T-helper 2 cell treated with Interferon-gamma antibody and Interleukin-4, amounts not matched to agents 5 μg/mL and 100 μg/mL, for 36 hours (primary cell): ENCODE data around the gene BORCS6.
"Not testable (repeated sequence)": the region's sequence is repeated elsewhere in the genome, so short reads cannot be mapped to it uniquely, and the experiment has no call there.

Experiments used
- DNase-seq: peaks from one replicate; pipeline ENCODE4 v3.0.0; 2021; ENCODE audit warnings: low spot score
- H3K27ac Mint-ChIP-seq: one replicate; pipeline ENCODE4 v1.8.0; 2021; ENCODE audit warnings: mild to moderate bottlenecking, mixed read lengths
- H3K27me3 Mint-ChIP-seq: one replicate; pipeline ENCODE4 v1.8.0; 2021; ENCODE audit warnings: low read depth, mixed read lengths
- H3K36me3 Mint-ChIP-seq: one replicate; pipeline ENCODE4 v1.8.0; 2021; ENCODE audit warnings: low read depth, mixed read lengths
- H3K4me1 Mint-ChIP-seq: one replicate; pipeline ENCODE4 v1.8.0; 2021; ENCODE audit warnings: low read depth, mixed read lengths
- H3K4me3 Mint-ChIP-seq: one replicate; pipeline ENCODE4 v1.8.0; 2022; ENCODE audit warnings: mild to moderate bottlenecking, moderate library complexity, mixed read lengths
- H3K9me3 Mint-ChIP-seq: one replicate; pipeline ENCODE4 v1.8.0; 2021; ENCODE audit warnings: mixed read lengths

BORCS6 gene

DNA sequence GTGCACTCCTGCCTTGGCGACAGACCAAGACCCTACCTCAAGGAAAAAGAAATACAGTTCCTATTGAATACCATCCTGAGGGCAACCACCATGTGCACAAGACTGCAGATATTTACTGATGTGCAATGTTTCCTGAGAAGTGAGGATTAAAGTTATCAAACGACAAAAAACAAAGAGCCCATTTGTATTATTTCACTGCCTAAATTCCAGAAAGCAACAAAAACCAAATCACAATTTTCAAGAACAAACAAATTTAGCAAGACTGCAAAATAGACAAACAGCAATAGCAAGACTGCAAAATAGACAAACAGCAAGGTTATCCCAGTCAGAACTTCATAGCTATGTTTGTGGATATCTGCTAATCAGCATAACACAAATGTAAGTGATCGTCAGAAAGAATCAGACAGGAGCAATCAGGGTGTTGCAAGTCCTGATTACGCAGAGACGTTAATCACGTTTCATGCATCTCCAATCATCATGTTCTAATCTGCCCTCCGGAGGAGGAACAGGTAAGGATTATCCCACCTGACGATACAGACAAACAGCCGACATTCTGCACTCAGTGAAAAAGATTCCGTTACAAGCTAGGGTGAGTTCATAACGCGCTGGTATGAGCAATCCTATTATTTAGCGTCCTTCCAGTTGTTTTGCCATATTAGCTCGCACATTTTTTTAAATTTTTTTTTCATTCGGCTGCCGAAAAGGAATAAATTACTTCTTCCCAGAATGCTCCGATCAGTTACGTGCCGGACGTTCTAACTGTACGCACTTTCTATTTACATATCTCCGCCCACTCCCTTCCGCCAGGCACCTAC lies 16.7 kb downstream of the BORCS6 start:
- Mint-ChIP-seq H3K4me1 (peaks cover 33% of the 10 kb centered on the region), H3K36me3 (no peaks in the 10 kb centered on the region), H3K27ac (peak overlapping the region; percentile 98), H3K4me3 (peak overlapping the region; percentile 97), H3K9me3 (no peaks in the 10 kb centered on the region), H3K27me3 (no peaks in the 10 kb centered on the region)
- peak; percentile 84 for DNase-seq

DNA sequence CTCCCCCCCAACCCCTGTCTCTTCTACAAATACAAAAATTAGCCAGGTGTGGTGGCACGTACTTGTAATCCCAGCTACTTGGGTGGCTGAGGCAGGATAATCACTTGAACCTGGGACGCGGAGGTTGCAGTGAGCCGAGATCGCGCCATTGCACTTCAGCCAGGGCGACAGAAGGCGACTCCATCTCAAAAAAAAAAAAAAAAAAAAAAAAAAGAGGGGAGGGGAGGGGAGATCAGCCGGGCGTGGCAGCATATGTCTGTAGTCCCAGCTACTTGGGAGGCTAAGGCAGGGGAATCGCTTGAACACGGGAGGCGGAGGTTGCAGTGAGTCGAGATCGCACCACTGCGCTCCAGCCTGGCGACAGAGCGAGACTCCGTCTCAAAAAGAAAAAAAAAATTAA lies 19.8 kb downstream of the BORCS6 start:
- H3K4me3 Mint-ChIP-seq, DNase-seq, H3K36me3 Mint-ChIP-seq, H3K9me3 Mint-ChIP-seq, H3K27me3 Mint-ChIP-seq, H3K27ac Mint-ChIP-seq: not testable (repeated sequence)
- peaks cover 21% of the 10 kb centered on the region for H3K4me1 Mint-ChIP-seq

DNA sequence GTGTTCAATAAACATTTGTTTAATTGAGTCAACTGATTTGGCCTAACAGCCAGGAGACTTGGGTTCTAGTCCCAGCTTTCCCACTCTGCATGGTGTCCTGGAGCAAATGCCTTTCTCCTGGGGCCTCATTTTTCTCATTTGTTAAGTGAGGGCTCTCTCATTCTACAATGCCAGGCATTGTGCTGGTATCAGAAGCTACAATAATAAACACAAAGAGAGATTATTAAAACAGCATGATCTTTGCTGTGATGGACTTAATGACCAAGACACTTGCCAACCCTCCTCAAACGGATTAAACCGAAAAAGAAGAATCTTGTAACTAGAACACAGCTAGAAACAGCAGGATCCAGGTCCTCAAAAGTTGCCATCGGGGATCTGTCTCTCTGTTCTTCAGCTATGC lies 22.5 kb downstream of the BORCS6 start:
- no peak for DNase-seq
- H3K4me1 Mint-ChIP-seq: peaks cover 23% of the 10 kb centered on the region

DNA sequence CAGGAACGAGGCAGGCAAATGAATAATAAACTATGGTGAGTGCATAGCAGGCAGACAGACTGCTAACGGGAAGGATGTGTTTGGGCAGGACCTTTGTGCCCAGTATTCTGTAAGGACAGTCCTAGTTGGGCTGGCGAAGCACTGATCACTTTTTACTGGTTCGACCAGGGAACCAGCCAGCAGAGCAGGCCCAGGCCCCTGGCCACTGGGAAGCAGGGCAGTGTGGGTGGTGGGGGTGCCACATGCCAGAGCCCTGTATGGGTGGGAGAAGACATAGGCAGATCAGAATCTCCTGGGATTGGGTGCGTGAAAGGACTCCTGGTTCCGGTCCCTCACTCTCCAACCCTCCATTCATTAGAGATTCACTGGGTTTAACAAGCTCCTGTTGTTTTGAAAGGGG lies 23.2 kb downstream of the BORCS6 start:
- no peak for DNase-seq
- Mint-ChIP-seq H3K27ac (no peak overlapping the region), H3K9me3 (no peaks in the 10 kb centered on the region), H3K4me3 (no peak overlapping the region), H3K36me3 (peaks cover 4% of the 10 kb centered on the region), H3K4me1 (peaks cover 21% of the 10 kb centered on the region), H3K27me3 (no peaks in the 10 kb centered on the region)

More for the DNA sequence above, 22.5 kb downstream of the BORCS6 start:
- no peak overlapping the region for H3K4me3 Mint-ChIP-seq
- no peaks in the 10 kb centered on the region for H3K27me3 Mint-ChIP-seq
- no peak overlapping the region for H3K27ac Mint-ChIP-seq
- no peaks in the 10 kb centered on the region for H3K9me3 Mint-ChIP-seq
- H3K36me3 Mint-ChIP-seq: peaks cover 2% of the 10 kb centered on the region

DNA sequence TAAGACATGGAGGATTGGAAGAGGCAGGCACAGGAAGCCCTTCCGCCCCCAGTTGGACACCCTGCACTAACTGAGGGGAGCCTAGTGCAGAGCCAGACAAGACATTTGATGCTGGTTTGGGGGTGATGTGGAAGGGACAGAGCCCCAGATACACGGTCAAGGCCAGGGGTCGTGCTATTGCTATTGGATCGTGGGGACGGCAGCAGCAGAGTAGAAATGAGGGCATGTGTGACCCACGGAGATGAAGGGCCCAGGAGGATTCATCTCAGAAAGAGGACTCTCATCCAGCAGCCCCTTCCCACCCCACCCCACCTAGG lies 25.2 kb downstream of the BORCS6 start:
- DNase-seq: no peak
- peak overlapping the region; percentile 98 for H3K27ac Mint-ChIP-seq
- H3K27me3 Mint-ChIP-seq: no peaks in the 10 kb centered on the region
- peaks cover 21% of the 10 kb centered on the region for H3K36me3 Mint-ChIP-seq
- peak overlapping the region; percentile 88 for H3K4me3 Mint-ChIP-seq
- H3K9me3 Mint-ChIP-seq: no peaks in the 10 kb centered on the region
- peaks cover 39% of the 10 kb centered on the region for H3K4me1 Mint-ChIP-seq

DNA sequence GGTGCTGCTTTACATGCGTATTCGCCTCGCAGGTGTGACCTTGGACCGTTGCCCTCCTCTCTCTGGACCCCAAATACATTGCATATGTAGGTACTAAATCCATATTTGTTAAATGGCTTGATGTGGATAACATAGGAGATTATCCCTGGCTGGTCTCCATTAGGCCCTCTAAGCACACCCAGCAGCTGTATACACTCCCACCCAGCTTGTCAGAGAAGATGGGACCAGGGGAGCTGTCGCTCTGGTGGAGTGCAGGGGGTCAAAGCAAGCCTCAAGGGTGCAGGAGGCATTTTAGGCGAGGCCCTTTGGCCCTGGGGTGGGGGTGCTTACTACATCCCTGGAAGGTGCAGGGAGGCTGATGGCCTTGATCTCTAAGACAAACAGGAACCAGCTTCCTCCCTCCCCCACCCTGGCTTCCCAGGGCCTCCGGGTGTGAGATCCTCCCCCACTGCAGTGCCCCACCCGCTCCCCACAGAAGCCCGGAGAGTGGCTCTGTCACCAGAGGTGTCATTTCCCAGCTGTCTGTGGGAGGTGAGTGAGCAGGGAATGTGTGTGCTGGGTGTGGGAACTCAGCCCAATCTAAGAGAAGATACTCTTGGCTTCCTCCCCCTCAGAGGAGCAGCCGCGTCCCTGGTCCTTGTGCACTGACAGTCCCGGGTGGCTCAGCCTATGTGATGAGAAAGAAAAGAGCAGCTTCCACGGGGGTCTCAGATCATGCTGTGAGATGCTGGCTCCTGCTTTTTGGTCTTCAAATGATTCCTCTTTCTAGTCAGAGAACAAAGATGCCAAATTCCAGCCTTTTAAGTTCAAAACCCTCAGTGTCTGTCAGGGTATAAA lies 25.8 kb downstream of the BORCS6 start:
- peaks cover 40% of the 10 kb centered on the region for H3K4me1 Mint-ChIP-seq
- peak overlapping the region; percentile 98 for H3K27ac Mint-ChIP-seq
- no peaks in the 10 kb centered on the region for H3K27me3 Mint-ChIP-seq
- peak; percentile 79 for DNase-seq
- H3K4me3 Mint-ChIP-seq: peak overlapping the region; percentile 88
- peaks cover 27% of the 10 kb centered on the region for H3K36me3 Mint-ChIP-seq
- no peaks in the 10 kb centered on the region for H3K9me3 Mint-ChIP-seq

DNA sequence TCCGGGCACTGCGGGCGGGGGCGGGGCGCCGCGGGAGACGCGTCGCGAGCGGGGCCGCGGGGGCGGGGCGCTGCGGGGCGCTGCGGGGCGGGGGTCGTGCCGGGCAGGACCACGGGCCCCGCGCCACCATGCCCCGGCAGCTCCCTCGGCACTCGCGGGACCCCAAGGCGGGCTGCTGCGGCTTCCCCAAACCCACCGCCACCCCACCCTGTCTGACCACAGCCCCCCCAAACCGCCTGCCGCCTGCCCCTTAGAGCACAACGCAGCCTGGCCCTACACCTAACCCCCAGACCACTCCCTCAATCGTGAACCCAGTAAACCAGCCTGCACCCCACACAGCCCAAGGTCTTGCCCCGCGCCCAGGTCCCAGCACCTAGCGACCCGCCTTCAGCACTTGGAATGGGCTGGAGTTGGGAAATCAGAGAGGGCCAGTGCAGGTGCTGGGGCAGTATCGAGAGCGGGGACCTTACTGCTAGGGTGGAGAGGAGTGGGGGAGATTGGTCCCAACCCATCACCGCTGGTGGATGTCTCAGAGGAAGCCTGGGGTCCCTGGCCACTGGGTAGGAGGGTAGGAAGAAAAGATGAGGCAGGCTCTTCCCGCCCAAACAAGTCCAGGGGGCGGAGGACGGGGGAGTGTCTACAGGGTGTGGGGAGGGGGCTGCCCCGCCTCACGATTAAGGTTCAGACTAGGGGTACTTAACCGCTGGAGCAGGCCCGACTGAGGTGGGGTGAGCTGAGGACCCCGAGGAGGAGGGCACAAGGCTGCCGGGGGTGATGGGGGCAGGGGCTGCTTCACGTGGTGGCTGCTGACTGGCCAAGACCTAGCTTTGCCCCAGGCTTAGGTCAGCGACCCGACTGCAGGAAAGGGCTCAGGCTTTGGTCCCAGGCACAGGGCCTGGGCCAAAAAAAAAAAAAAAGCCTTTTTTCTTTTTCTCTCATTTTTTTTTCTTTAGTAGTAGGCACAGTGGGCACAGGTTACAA lies 26.7 kb downstream of the BORCS6 start:
- H3K4me3 Mint-ChIP-seq: peak overlapping the region; percentile 88
- peaks cover 33% of the 10 kb centered on the region for H3K36me3 Mint-ChIP-seq
- no peaks in the 10 kb centered on the region for H3K9me3 Mint-ChIP-seq
- peak overlapping the region; percentile 98 for H3K27ac Mint-ChIP-seq
- H3K4me1 Mint-ChIP-seq: peaks cover 48% of the 10 kb centered on the region
- DNase-seq: no peak
- H3K27me3 Mint-ChIP-seq: no peaks in the 10 kb centered on the region

DNA sequence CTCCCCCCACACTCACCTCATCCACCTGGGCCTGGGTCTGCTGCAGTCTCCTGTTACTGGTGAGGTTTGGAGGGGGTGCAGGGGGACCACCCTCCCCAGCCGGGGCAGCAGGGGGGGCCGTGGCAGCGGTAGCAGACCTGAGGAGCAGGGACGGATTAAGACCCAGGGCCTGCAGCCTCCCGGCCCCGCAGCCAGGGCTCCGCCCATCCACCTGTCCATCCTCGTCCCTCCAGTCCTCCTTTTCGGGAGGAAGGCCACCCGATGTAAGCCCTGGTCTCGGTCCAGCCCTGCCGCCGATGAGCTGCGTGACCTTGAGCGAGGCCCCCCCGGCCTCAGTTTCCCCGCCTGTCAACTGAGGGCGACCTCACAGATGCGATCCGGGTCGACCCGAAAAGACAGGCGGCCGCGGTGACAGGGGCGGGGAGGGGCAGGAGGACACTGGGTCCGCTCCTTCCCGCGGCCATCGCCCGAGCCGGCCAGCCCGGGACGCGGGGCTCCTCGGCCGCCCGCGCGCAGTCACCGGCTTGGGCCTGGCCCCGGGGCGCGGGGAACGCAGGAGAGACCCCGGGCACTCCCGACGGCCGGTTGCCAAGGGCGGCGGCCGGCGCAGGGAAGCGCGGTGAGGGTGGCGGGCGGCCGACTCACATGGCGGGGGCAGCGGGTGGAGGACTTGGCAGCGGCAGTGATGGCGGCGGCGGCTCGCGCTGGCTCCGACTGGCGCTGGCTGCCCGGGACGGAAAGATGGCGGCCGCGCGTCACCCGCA lies 27.6 kb downstream of the BORCS6 start, which contains the start of gene VAMP2:
Gene VAMP2 (minus strand): TSS at position 716 of the 764 bp plus-strand sequence. CDS start 69 bp downstream, at position 647.
- peaks cover 33% of the 10 kb centered on the region for H3K36me3 Mint-ChIP-seq

DNA sequence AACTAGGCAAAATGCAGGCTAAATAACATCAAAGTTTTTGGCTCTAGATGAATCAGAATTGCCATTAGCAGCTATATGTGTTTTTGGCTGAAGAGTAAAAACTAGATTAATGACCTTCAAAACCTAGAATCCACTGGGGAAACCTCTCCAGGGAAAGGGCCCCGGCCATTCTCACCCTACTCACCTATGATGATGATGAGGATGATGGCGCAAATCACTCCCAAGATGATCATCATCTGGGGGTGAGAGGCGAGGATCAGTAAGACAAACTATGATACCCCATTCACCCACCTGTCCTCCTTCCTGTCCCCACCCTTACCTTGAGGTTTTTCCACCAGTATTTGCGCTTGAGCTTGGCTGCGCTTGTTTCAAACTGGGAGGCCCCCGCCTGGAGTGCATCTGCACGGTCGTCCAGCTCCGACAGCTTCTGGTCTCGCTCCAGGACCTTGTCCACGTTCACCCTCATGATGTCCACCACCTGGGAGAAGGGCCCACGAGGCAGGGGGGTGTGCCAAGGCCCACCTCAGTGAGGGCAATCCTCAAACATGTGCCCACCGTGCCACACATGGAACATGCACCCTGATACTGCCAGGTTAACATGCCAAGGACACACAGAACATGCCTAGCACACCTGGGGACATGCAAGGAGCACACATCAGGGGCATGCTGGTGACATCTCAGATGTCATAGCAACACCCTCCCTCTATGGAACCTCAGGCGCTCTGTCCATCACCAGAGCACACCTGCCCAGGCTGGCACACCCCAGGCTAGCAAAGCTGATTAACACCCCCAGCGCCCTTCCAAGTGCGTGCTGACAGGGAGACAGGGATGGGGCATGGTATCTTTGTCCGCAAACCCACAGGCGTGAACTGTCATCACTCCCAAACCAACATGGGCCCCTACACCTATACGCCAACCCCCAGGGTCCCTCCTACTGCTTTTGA lies 28.4 kb downstream of the BORCS6 start:
- DNase-seq: no peak
- H3K9me3 Mint-ChIP-seq: no peaks in the 10 kb centered on the region
- H3K36me3 Mint-ChIP-seq: peaks cover 33% of the 10 kb centered on the region
- H3K4me3 Mint-ChIP-seq: peak overlapping the region; percentile 87
- no peaks in the 10 kb centered on the region for H3K27me3 Mint-ChIP-seq
- peak overlapping the region; percentile 86 for H3K27ac Mint-ChIP-seq
- peaks cover 48% of the 10 kb centered on the region for H3K4me1 Mint-ChIP-seq

More for the DNA sequence above, 27.6 kb downstream of the BORCS6 start, which contains the start of gene VAMP2:
- peak; percentile 86 for DNase-seq
- Mint-ChIP-seq H3K4me1 (peaks cover 48% of the 10 kb centered on the region), H3K27ac (peak within 1 kb of the TSS; percentile 98), H3K9me3 (no peaks in the 10 kb centered on the region), H3K4me3 (peak within 1 kb of the TSS; percentile 88), H3K27me3 (no peaks in the 10 kb centered on the region)

DNA sequence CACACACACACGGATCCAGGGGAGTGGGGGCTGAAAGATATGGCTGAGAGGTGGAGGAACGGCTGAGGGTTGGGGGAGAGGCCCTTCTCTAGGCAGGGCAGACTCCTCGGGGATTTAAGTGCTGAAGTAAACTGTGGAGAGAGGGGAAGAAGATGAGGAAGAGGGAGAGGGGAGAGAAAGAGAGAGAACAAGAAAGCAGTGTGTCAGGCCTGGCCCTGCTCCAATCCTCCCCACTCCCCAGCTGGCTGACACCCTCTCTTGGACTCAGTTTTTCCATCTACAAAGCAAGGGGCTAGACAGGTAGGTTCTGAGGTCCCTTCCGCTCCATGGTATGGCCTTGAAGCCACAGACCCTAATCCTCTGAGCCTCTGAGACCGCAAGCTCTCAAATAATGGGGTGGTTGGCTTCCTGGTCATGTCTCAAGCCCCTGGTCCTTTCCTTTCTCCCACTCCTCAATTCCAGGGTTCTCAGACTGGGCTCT lies 29.2 kb downstream of the BORCS6 start:
- Mint-ChIP-seq H3K36me3 (peaks cover 33% of the 10 kb centered on the region), H3K4me1 (peaks cover 48% of the 10 kb centered on the region)

DNA sequence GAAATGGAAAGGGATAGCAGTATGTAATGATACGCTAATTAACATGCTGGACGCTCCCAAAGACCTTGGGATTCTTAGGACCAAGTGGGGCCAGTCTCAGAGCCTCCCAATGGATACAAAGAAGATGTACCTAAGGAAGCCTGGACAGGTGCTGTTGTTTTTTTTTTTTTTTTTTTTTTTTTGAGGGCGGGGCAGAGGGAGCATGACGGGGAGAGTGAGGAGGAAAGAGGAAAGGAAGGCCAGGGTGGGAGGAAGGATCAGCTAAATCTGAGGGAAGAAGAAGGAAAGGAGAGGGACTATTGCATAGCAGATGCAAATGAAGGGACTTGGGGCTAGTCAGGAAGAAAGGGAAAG lies 29.8 kb downstream of the BORCS6 start:
- Mint-ChIP-seq H3K27ac (peak overlapping the region; percentile 91), H3K36me3 (peaks cover 33% of the 10 kb centered on the region), H3K9me3 (no peaks in the 10 kb centered on the region), H3K27me3 (no peaks in the 10 kb centered on the region), H3K4me3 (peak overlapping the region; percentile 87), H3K4me1 (peaks cover 51% of the 10 kb centered on the region)
- no peak for DNase-seq

More for the DNA sequence above, 29.2 kb downstream of the BORCS6 start:
- no peak for DNase-seq
- peak overlapping the region; percentile 87 for H3K4me3 Mint-ChIP-seq
- peak overlapping the region; percentile 86 for H3K27ac Mint-ChIP-seq
- H3K27me3 Mint-ChIP-seq: no peaks in the 10 kb centered on the region
- H3K9me3 Mint-ChIP-seq: no peaks in the 10 kb centered on the region
